ENCODE results near the gene KRT86. TPM values are rescaled to one million over a fixed set of nuclear protein-coding genes. Genes with fewer than 3 reads are reported as not detected.
A peak's percentile ranks its signal among the peaks of the same experiment; 100 is the strongest.

The KRT86 gene
- total RNA-seq, 4 donors from 2014 or later = 3.6 TPM; not detected in 3

GRCh38 chr12:52241205-52241842, 33.1 kb upstream of the KRT86 start:
- in situ Hi-C loops (cut with MboI; ENCODE audit: low pct_ligation_motif_present in 1 of 4, low pct_unique_long_range_greater_than_20kb in 1 of 4, low sequenced_read_pairs in 3 of 4) = no loop called here
- no peak for DNase-seq
- Histone ChIP-seq H3K4me3 (no peak overlapping the region), H3K27ac (no peak overlapping the region), H3K4me1 (peaks cover 11 to 20% (median 16%) of the 10 kb centered on the region in 4 donors), H3K36me3 (no peaks in the 10 kb centered on the region), H3K9me3 (no peaks in the 10 kb centered on the region), H3K27me3 (no peaks in the 10 kb centered on the region)
- no peak for TF ChIP-seq POLR2AphosphoS5 (IDR thresholded peaks at IDR 0.05)
- no peak for TF ChIP-seq POLR2A (IDR thresholded peaks at IDR 0.05)
- no peak for TF ChIP-seq CTCF (IDR thresholded peaks at IDR 0.05)
- TF ChIP-seq EP300 (IDR thresholded peaks at IDR 0.05; ENCODE audit: low read depth) = no peak
- 76% methylated on average over 3 of the region's 11 CpGs; no CpG with 5 or more reads in 1 of the 2 donors for WGBS, 2 donors (ENCODE audit: low coverage in 1 of 2)
- intact Hi-C loops (cut with DNase I; ENCODE audit: low total_unique reads) = no loop called here

GRCh38 chr12:52242442-52243258, 31.8 kb upstream of the KRT86 start:
- TF ChIP-seq CTCF (IDR thresholded peaks at IDR 0.05) = no peak
- TF ChIP-seq POLR2A (IDR thresholded peaks at IDR 0.05) = no peak
- TF ChIP-seq EP300 (IDR thresholded peaks at IDR 0.05; ENCODE audit: low read depth) = no peak
- no peak for TF ChIP-seq POLR2AphosphoS5 (IDR thresholded peaks at IDR 0.05)
- H3K4me1 ChIP-seq = peaks cover 11 to 28% (median 16%) of the 10 kb centered on the region in 4 donors

GRCh38 chr12:52243259-52243855, 31.1 kb upstream of the KRT86 start:
- peak overlapping the region in 1 of 4 donors; percentile 61 for H3K27ac ChIP-seq
- H3K4me3 ChIP-seq = no peak overlapping the region
- WGBS, 2 donors (ENCODE audit: low coverage in 1 of 2) = 78% methylated on average over 5 of the region's 5 CpGs; no CpG with 5 or more reads in 1 of the 2 donors
- peaks cover 11 to 28% (median 16%) of the 10 kb centered on the region in 4 donors for H3K4me1 ChIP-seq
- intact Hi-C loops (cut with DNase I; ENCODE audit: low total_unique reads) (no loop called here), in situ Hi-C loops (cut with MboI; ENCODE audit: low pct_ligation_motif_present in 1 of 4, low pct_unique_long_range_greater_than_20kb in 1 of 4, low sequenced_read_pairs in 3 of 4) (no loop called here)
- TF ChIP-seq POLR2AphosphoS5 (IDR thresholded peaks at IDR 0.05) (no peak), CTCF (IDR thresholded peaks at IDR 0.05) (no peak), EP300 (IDR thresholded peaks at IDR 0.05; ENCODE audit: low read depth) (no peak), POLR2A (IDR thresholded peaks at IDR 0.05) (no peak)
- no peaks in the 10 kb centered on the region for H3K9me3 ChIP-seq
- no peak for DNase-seq
- H3K27me3 ChIP-seq = no peaks in the 10 kb centered on the region
- no peaks in the 10 kb centered on the region for H3K36me3 ChIP-seq

More at GRCh38 chr12:52242442-52243258, 31.8 kb upstream of the KRT86 start:
- in situ Hi-C loops (cut with MboI; ENCODE audit: low pct_ligation_motif_present in 1 of 4, low pct_unique_long_range_greater_than_20kb in 1 of 4, low sequenced_read_pairs in 3 of 4) (no loop called here), intact Hi-C loops (cut with DNase I; ENCODE audit: low total_unique reads) (no loop called here)
- 94% methylated on average over 11 of the region's 11 CpGs; no CpG with 5 or more reads in 1 of the 2 donors for WGBS, 2 donors (ENCODE audit: low coverage in 1 of 2)
- Histone ChIP-seq H3K27me3 (no peaks in the 10 kb centered on the region), H3K4me3 (no peak overlapping the region), H3K27ac (no peak overlapping the region), H3K9me3 (no peaks in the 10 kb centered on the region), H3K36me3 (no peaks in the 10 kb centered on the region)
- no peak for DNase-seq

All from transverse colon (tissue), 4 donors.